ENCODE results near the gene PTGIS.

The PTGIS gene

GRCh38 chr20:49587111-49587570 is 19.2 kb upstream of the PTGIS start:
- TF ChIP-seq CTCF (IDR thresholded peaks at IDR 0.05; ENCODE audit: control insufficient read depth, extremely low read depth, insufficient read depth): no peak
- no peak overlapping the region for H3K4me3 ChIP-seq (ENCODE audit: low read depth, low read length)
- no peak for DNase-seq (ENCODE audit: low read depth)

DNA sequence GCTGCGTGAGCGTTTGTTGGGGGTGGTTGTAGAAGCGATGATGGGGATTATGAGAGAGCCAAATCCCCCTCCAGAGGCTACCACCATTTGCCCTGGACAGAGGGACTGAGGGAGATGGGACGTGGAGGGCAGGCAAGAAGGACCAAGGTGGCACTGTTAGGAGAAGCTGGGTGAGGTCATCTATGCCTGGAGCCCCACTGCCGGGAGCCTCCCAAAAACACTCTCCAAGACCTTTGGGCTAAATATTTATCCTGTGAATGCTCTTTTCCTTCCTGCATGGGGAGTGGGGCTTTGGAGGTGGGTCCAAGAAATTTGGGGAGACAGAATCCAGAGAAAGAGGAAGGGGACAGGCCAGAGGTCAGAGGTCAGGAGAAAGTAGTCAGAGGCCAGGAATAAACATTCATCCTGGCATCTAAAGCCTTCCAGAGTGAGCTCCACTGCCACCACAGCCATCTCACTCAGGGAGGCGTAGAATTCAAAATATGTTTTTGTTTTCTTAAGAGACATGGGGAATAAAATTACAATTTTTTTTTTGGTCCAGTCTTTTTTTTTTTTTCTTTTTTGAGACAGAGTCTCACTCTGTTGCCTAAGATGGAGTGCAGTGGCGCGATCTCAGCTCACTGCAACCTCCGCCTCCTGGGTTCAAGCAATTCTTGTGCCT is 17.8 kb upstream of the PTGIS start:
- DNase-seq (ENCODE audit: low read depth): no peak
- H3K4me3 ChIP-seq (ENCODE audit: low read depth, low read length): no peak overlapping the region
- no peak for TF ChIP-seq CTCF (IDR thresholded peaks at IDR 0.05; ENCODE audit: control insufficient read depth, extremely low read depth, insufficient read depth)

GRCh38 chr20:49584418-49585382 is 16.8 kb upstream of the PTGIS start:
- DNase-seq (ENCODE audit: low read depth): no peak
- TF ChIP-seq CTCF (IDR thresholded peaks at IDR 0.05; ENCODE audit: control insufficient read depth, extremely low read depth, insufficient read depth): no peak
- H3K4me3 ChIP-seq (ENCODE audit: low read depth, low read length): no peak overlapping the region

DNA sequence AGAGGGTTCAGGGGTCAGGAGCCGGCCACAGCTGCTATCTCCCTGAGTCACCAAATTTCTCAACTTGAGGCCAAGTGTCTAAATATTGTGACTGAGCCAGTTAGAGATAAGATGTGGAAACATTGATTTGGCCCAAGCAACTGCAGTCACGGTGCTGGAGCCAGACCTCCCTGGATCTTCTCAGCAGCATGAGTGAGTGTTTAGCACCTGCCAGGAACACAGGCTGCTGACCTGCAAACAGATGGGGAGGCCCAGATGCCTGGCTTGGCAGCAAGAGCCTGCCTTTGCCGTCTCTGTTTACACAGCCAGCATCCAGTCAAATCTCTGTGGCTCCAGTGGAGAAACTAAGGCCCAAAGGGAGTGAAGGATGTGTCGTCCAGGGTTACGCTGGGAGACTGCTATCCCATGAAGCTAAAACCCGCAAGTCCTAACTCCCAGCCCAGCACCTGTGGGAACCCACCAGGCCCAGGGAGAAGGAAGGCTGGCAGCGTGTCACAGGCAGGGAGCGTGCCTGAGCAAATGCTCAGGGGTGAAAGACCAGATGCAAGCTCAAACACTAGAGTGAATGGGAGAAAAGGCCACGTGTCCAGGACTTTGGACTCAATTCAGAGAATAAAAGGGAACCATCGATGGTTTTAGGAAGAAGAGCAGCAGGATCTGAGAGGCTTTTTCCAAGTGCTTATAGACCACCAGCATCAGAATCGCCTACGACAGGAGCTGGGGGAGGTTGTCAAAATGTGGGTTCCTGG is 15.9 kb upstream of the PTGIS start:
- no peak for TF ChIP-seq CTCF (IDR thresholded peaks at IDR 0.05; ENCODE audit: control insufficient read depth, extremely low read depth, insufficient read depth)
- H3K4me3 ChIP-seq (ENCODE audit: low read depth, low read length): no peak overlapping the region
- DNase-seq (ENCODE audit: low read depth): peak; percentile 92

DNA sequence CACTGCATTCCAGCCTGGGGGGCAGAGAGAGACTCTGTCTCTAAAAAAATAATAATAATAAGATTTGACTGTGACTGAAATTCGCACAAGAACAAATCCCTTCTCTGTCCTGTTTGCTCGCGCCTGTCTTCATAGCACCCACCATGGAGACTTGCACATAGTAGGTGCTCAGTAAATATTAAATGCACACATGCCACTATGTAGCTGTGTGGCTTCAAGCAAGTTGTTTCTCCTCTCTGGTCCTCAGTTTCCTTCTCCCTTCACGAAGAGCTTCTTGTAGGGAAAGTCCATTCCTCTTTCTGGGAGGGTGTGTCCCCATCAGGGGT is 15.4 kb upstream of the PTGIS start:
- no peak for DNase-seq (ENCODE audit: low read depth)
- H3K4me3 ChIP-seq (ENCODE audit: low read depth, low read length): no peak overlapping the region
- no peak for TF ChIP-seq CTCF (IDR thresholded peaks at IDR 0.05; ENCODE audit: control insufficient read depth, extremely low read depth, insufficient read depth)

GRCh38 chr20:49582413-49583334 is 14.7 kb upstream of the PTGIS start:
- H3K4me3 ChIP-seq (ENCODE audit: low read depth, low read length): no peak overlapping the region
- no peak for DNase-seq (ENCODE audit: low read depth)
- no peak for TF ChIP-seq CTCF (IDR thresholded peaks at IDR 0.05; ENCODE audit: control insufficient read depth, extremely low read depth, insufficient read depth)
